Left ventricle myocardium inferior (tissue), 1 donor: ENCODE measurements around the gene RINL. TPM values are rescaled to one million over a fixed set of nuclear protein-coding genes. Genes with fewer than 3 reads are reported as not detected.

Experiments used
- DNase-seq: peaks from one replicate; pipeline ENCODE4 v3.0.0-alpha.2; 2020
- H3K27ac ChIP-seq: fragments of 200-600 bp; replicated peaks from 2 replicates; pipeline ENCODE4 v1.8.0; 2021
- H3K27me3 ChIP-seq: fragments of 200-600 bp; 2 replicates; pipeline ENCODE4 v1.8.0; 2021; ENCODE audit warnings: low read depth
- H3K36me3 ChIP-seq: fragments of 200-600 bp; 2 replicates; pipeline ENCODE4 v1.8.0; 2021
- H3K4me1 ChIP-seq: fragments of 200-600 bp; 2 replicates; pipeline ENCODE4 v1.8.0; 2021
- H3K4me3 ChIP-seq: fragments of 200-600 bp; 2 replicates; pipeline ENCODE4 v1.8.0; 2021; ENCODE audit warnings: mild to moderate bottlenecking, moderate library complexity
- H3K9me3 ChIP-seq: fragments of 200-600 bp; replicated peaks from 2 replicates; pipeline ENCODE4 v1.8.0; 2021
- intact Hi-C: fragments of 100-400 bp; cut with micrococcal nuclease; formaldehyde crosslinking; loops from one replicate; pipeline ENCODE4 v1.11.0; 2022
- total RNA-seq: library from RNA; stranded (reverse); fragmentation: NEBNext Ultra II Directional; extraction: Animal tissue kit (Norgen Biotek cat#: 25700); gene quantifications from one replicate; pipeline ENCODE4 v1.2.1, GENCODE V29; 2021
- TF ChIP-seq, protein P1 (sequence below): fragments of 200-600 bp; IDR thresholded peaks from 2 replicates; pipeline ENCODE4 v1.8.0; 2021; ENCODE audit warnings: antibody characterized with exemption, mild to moderate bottlenecking, borderline replicate concordance
- donor health status: DM: no; HTN: yes; CAD: no; lungs with severe emphysema.

Gene RINL
- total RNA-seq, 1 donor from 2014 or later, result 3.7 TPM

DNA sequence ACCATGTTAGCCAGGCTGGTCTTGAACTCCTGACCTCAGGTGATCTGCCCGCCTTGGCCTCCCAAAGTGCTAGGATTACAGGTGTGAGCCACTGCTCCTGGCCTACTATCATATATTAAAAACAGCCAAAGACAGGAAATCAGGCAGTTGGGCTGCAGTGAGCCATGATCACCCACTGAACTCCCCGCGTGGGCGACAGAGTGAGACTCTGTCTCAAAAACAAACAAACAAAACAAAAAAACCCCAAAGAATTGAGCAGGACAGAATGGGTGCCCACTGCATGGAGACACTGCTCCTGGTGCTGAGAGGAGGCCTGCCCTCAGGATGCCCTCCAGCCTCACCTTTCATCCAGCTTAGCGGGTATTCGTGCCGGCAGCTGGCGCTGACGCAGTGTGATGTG lies 5.2 kb upstream of the RINL start:
- H3K4me3 ChIP-seq, result no peak overlapping the region
- peaks cover 63% of the 10 kb centered on the region for H3K36me3 ChIP-seq
- H3K4me1 ChIP-seq, result peaks cover 18% of the 10 kb centered on the region
- H3K27ac ChIP-seq, result no peak overlapping the region
- no peaks in the 10 kb centered on the region for H3K9me3 ChIP-seq
- TF ChIP-seq, protein P1, sequence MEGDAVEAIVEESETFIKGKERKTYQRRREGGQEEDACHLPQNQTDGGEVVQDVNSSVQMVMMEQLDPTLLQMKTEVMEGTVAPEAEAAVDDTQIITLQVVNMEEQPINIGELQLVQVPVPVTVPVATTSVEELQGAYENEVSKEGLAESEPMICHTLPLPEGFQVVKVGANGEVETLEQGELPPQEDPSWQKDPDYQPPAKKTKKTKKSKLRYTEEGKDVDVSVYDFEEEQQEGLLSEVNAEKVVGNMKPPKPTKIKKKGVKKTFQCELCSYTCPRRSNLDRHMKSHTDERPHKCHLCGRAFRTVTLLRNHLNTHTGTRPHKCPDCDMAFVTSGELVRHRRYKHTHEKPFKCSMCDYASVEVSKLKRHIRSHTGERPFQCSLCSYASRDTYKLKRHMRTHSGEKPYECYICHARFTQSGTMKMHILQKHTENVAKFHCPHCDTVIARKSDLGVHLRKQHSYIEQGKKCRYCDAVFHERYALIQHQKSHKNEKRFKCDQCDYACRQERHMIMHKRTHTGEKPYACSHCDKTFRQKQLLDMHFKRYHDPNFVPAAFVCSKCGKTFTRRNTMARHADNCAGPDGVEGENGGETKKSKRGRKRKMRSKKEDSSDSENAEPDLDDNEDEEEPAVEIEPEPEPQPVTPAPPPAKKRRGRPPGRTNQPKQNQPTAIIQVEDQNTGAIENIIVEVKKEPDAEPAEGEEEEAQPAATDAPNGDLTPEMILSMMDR, result no peak
- DNase-seq, result no peak
- intact Hi-C loops, result no loop called here
- no peaks in the 10 kb centered on the region for H3K27me3 ChIP-seq

DNA sequence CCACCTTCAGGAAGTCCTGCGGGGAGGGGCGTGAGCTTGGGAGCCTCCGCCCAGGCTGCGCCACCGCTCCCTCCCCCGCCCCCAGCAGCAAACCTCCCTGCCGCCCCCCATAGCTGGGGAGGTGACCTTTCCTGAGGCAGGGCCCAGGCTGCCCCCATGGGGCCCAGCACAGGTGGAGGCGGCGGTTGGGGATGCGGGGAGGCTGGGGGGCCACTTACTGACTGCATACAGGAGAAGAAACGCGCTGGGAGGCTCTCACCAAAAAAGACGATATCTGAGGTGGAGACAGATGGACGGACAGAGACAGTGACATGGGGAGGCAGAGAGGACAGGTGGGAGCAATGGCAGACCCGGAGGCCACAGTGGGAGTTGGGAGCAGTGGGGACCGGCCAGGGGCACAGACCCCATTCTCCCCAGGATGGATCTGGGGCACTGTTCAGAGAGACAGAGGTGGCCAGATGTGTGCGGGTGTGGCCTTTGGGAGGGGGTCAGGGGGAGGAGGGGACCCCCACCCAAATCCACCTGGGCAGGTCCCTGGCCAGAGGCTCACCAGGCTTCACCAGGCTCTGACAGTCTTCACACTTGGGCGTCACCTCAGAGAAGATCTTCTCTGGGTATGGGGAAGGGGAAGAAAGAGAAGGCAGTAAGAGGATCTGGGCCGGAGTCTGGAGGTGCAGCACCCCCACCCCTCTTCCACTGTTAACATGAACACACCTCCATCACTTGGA lies 3.0 kb upstream of the RINL start:
- no peaks in the 10 kb centered on the region for H3K27me3 ChIP-seq
- TF ChIP-seq, protein P1, result no peak
- H3K4me1 ChIP-seq, result peaks cover 24% of the 10 kb centered on the region
- intact Hi-C loops, result no loop called here
- H3K36me3 ChIP-seq, result peaks cover 54% of the 10 kb centered on the region
- H3K4me3 ChIP-seq, result no peak overlapping the region
- DNase-seq, result no peak
- H3K9me3 ChIP-seq, result no peaks in the 10 kb centered on the region
- H3K27ac ChIP-seq, result no peak overlapping the region

DNA sequence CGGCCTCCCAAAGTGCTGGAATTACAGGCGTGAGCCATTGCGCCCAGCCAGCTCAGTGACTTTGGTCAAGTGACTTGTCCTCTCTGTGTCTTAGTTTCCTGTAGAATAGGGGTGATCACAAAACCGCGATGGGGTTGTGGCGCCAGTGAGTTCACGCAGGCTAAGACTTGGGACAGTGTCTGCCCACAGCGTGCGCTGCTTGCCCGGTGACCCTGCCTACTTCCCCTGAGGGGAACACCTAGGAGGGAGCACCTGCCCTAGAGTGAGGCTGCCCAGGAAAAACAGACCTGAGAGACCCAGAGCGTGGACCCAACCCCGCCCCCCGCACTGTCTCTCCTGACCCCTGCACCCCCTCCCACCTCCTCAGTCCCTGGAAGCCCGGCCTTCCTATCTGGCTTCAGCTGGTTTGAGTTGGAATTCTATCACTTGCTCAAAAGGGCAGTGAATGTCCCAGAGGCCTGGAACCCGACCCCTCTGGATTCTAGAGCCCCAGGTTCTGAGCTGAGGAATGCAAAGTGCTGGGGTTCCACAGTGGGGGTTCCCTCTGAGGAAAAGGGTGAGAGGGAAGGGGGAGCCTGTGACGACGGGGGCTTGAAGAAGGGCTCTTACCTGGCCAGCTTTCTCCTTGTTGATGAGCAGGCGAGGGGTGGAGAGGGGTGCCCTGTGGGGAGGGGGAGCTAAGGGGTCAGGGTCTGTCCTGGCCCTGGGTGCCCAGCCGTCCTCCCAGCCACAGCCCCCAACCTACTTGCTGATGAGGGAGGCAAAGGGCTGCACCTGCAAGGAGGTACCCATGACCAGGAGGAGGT lies 2.2 kb upstream of the RINL start:
- Histone ChIP-seq H3K36me3 (peaks cover 54% of the 10 kb centered on the region), H3K27ac (no peak overlapping the region), H3K4me3 (no peak overlapping the region), H3K27me3 (no peaks in the 10 kb centered on the region), H3K4me1 (peaks cover 17% of the 10 kb centered on the region), H3K9me3 (no peaks in the 10 kb centered on the region)
- TF ChIP-seq, protein P1, result no peak
- no peak for DNase-seq
- intact Hi-C loops, result no loop called here

DNA sequence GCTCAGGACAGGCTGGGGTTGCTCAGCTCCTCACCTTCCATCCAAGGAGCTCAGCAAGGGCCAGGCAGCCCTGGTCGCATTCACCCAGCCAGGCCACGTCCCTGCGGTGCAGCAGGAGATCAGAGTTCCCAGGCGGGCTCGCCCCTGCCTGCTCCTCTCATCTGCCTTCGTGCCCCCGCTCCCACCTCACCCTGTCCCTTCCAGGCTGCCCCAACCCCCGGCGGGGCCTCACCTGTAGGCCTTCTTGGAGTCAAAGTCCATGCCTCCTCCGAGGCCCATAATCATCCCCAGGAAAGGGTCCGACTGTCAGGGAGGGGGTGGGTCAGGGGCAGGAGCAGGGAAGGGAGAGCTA lies 1.3 kb upstream of the RINL start:
- Histone ChIP-seq H3K27me3 (no peaks in the 10 kb centered on the region), H3K36me3 (peaks cover 54% of the 10 kb centered on the region), H3K4me1 (peaks cover 17% of the 10 kb centered on the region), H3K27ac (no peak overlapping the region), H3K9me3 (no peaks in the 10 kb centered on the region), H3K4me3 (no peak overlapping the region)
- TF ChIP-seq, protein P1, result no peak
- intact Hi-C loops, result no loop called here
- no peak for DNase-seq

DNA sequence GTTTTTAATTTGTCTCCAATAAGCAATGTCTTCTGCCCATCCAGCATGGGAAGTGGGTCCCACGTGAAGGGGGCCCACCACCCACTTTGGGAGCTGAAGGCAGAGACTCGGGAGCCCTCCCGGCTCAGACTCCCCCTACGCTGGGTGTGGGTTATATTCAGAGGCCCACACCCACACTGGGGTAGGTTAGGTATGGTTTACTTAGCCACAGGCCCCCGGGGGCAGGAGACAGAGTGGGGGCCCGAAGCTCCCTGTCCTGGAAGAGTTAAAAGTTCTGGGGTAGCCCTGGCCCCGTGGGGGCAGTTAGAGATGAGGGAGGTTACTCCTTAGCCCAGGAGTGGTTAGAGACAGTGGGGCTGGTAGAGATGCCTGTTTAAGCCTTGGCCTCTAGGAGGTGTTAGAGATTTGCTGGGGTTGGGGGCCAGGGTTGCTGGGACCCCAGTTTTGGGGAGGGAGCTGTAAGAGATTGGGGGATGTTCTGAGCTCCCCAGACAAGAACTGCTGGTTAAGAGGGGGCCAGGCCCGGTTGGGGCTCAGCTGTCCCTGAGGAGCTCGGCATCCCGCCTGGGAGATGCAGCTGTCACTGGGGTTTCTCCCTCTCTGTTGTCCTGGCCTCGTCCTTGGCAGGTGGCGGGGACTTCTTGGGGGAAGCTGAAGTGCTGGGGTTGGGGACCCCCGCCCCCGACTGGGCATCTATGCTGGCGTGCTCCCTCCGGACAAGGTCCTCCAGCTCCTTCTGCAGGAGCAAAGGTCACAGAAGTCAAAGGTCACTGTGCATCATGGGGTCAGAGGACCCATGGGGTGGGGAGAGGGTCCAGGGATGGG lies 712 bp upstream of the RINL start:
- no peak for DNase-seq
- Histone ChIP-seq H3K36me3 (peaks cover 49% of the 10 kb centered on the region), H3K27ac (peak overlapping the region; percentile 58), H3K9me3 (no peaks in the 10 kb centered on the region), H3K4me1 (peaks cover 17% of the 10 kb centered on the region), H3K4me3 (no peak overlapping the region), H3K27me3 (no peaks in the 10 kb centered on the region)
- TF ChIP-seq, protein P1, result no peak
- intact Hi-C loops, result no loop called here
